IPS-NIHi7 (cell line): ENCODE measurements around the gene UPK3B.
"Not testable (repeated sequence)": the region's sequence is repeated elsewhere in the genome, so short reads cannot be mapped to it uniquely, and the experiment has no call there.

ENCODE experiments used
- DNase-seq: peaks from one replicate; pipeline ENCODE4 v3.0.0; 2012; ENCODE audit warnings: mixed read lengths; ENCODE audit errors: extremely low spot score

UPK3B gene

DNA sequence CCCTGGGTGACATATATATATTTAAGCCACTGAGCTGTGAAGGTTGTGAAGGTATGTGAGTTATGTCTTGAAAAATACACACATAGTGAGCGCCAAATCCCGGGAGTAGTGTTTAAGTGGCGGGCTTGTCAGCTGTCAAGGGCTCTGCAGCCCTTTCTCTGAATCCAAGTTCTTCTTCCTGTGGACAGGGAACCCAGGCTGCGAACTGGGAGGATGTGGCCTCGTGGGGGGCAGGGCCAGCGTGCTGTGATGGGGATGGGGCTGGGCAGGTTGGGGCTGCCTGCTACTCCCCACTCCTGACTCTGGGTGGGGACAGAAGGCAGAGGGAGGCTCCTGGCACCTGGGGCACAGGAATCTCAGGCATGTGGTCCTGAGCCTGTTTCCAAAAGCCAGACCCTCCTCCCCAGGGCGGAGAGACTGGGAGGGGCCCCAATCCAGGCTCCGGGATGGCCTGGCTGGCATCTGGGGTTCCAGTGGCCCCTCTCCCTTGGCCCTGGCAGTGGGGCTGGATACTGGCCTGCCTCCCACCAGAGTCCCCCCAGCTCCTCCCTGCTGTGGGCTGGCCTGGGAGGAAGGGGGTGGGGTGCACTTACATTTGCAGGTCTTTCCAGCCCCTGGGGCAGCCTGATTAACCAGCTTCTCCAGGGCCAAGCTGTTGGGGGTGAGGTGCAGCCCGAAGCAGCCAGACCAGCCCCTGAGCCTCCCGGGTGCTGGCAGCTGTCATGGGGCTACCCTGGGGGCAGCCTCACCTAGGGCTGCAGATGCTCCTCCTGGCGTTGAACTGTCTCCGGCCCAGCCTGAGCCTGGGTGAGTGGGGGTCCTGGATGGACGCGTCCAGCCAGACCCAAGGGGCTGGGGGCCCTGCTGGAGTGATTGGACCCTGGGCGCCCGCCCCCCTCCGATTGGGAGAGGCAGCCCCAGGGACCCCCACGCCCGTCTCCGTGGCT lies at the start of gene UPK3B:
Gene UPK3B (plus strand): TSS at position 622 of the 947 bp plus-strand sequence. CDS start 101 bp downstream, at position 723.
- DNase-seq, result peak; percentile 80

DNA sequence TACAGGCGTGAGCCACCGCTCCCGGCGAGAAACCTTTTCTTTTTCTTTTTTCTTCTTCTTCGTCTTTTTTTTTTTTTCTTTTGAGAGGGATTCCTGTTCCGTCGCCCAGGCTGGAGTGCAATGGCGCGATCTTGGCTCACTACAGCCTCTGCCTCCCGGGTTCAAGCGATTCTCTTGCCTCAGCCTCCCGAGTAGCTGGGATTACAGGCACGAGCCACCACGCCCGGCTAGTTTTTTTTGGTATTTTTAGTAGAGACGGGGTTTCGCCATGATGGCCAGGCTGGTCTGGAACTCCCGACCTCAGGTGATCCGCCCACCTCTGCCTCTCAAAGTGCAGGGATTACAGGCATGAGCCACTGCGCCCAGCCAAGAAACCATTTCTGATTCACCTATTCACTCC lies 49.6 kb upstream of the UPK3B start:
- not testable (repeated sequence) for DNase-seq

GRCh38 chr7:76461464-76462101 lies 48.8 kb upstream of the UPK3B start, which contains the start of gene DTX2:
DTX2 (plus strand) TSS chr7:76461709; CDS start chr7:76480510, 18,801 bp downstream.
- DNase-seq, result not testable (repeated sequence)

DNA sequence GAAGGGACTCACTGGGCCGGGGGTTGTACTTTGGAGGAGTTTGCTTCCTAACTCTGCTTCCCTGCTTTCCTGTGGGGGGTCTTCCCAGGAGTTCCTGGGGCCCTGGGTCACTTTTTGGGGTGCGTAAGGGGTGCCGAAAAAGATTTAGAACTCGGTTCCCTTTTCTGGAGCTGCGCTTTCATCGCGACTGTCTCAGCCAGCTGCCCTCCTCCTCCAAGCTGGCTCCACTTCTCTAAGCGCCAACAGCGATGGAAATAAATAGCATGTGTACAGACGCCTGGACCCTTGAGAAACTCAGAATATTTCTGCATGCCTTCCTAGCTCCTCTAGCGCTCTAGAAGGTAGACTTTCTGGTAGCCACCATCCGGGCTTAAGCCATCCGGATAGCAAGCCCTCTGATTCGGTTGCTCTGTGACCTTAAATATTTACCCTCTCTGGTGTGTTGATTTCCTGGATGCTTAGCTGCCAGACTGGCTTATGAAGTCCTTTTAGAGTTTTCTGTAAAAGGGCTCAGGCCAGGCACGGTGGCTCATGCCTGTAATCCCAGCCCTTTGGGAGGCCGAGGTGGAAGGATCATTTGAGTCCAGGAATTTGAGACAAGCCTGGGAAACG lies 48.0 kb upstream of the UPK3B start:
- DNase-seq, result not testable (repeated sequence)

DNA sequence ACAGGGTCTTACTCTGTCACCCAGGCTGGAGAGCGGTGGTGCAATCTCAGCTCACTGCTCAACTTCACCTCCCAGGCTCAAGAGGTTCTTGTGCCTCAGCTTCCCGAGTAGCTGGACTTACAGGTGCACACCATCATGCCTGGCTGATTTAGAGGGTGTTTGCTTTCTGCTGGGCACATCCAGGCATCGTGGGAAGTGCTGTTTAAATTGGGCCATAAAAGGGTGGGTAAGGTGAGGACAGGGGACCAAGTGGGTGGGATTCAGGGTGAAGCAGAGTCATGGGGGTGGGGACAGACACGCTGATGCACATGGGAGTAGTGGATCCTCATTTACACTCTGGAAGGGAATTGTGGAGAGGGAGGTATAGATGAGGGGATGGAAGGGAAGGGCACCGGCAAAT lies 45.4 kb upstream of the UPK3B start:
- not testable (repeated sequence) for DNase-seq

GRCh38 chr7:76465950-76466349 lies 44.4 kb upstream of the UPK3B start:
- not testable (repeated sequence) for DNase-seq

GRCh38 chr7:76467743-76468404 lies 42.5 kb upstream of the UPK3B start:
- DNase-seq, result not testable (repeated sequence)

- DNase-seq, result not testable (repeated sequence)
Measured at GRCh38 chr7:76471556-76472221, 38.7 kb upstream of the UPK3B start.

DNA sequence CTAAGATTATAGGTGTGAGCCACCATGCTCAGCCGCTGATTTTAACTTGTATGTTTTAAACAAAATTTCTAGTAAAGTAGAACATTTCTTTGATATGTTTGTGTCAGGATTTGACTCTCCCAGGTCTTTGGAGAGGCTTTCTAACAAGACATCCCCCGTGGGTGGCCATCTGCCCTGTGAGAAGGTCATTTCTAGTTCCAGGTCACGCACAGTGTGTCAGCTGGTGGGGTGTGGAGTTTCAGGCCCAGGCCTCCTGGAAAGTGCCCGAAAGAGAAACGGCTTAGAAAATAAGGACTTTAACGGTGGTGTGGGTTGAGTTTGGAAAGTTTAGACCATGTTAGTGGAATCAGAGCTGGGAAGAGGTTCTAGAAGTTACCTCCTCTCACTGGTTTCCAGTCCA lies 37.3 kb upstream of the UPK3B start:
- DNase-seq, result not testable (repeated sequence)

- DNase-seq, result not testable (repeated sequence)
Measured at GRCh38 chr7:76476280-76476679, 34.1 kb upstream of the UPK3B start.

- DNase-seq, result not testable (repeated sequence)
Measured at GRCh38 chr7:76476742-76477474, 33.4 kb upstream of the UPK3B start.

DNA sequence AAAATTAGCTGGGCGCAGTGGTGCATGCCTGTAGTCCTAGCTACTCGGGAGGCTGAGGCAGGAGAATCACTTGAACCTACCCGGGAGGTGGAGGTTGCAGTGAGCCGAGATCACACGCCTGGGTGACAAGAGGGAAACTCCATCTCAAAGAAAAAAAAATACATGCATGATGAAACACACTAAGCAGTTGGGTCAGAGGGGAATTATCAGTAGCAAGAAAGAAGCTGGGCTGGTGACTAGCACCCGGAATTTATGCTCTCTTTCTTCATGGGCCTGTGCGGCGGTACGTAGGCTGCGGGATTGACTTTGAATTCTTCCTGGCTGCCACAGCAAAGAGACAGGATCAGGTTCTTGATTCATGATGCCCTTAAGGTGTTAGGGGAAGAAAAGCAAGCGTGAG lies 30.7 kb upstream of the UPK3B start:
- DNase-seq, result not testable (repeated sequence)

DNA sequence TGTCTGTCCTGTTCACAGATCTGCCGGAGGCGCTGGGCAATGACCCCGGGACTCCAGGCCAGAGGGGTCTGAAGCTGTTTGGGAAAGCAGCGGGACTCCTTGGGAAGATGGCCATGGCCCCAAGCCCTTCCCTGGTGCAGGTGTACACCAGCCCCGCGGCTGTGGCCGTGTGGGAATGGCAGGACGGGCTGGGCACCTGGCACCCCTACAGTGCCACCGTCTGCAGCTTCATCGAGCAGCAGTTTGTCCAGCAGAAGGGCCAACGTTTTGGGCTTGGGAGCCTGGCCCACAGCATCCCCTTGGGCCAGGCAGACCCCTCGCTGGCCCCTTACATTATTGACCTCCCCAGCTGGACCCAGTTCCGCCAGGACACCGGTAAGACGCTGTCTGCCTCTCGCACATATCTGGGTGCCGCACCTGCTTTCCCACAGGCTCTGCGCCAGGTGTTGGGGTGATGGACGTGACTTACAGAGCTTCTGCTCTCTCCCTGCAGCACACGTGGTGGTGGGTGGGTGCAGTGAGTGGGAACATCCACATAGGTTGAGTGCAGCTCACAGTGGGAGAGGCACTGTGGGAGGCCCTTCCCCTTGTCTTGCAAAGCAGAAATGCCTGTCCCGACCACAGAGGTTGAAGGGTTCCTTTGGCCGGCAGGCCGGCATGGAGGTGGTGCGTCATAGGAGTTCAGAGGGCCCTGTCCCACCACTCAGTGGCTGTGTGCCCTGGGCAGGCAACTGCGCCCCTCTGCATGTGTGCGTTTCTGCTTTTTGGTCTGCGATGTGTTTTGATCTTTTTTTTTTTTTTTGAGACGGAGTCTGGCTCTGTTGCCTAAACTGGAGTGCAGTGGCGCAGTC lies 29.7 kb upstream of the UPK3B start:
- not testable (repeated sequence) for DNase-seq

DNA sequence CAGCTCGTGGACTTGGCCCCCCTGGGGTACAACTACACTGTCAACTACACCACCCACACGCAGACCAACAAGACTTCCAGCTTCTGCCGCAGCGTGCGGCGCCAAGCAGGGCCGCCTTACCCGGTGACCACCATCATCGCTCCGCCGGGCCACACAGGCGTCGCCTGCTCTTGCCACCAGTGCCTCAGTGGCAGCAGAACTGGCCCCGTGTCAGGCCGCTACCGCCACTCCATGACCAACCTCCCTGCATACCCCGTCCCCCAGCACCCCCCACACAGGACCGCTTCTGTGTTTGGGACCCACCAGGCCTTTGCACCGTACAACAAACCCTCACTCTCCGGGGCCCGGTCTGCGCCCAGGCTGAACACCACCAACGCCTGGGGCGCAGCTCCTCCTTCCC lies 27.7 kb upstream of the UPK3B start:
- not testable (repeated sequence) for DNase-seq

DNA sequence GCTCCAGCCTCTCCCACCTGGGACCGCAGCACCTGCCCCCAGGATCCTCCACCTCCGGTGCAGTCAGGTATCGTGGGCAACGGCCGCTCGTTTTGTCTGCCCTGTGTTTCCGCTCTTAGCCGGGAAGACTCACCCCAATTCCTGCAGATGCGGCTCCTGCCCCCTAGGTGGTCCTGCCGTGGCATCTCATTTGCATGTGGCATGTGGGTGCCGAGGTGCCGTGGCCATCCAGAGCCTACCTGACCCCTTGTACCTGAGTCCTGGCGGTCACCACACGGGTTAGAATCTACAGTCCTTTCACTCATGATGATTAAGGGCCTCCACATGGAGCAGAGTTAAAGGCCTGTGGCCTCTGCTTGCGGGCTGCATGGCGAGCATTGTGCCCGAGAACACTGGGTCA lies 27.3 kb upstream of the UPK3B start:
- DNase-seq, result not testable (repeated sequence)

DNA sequence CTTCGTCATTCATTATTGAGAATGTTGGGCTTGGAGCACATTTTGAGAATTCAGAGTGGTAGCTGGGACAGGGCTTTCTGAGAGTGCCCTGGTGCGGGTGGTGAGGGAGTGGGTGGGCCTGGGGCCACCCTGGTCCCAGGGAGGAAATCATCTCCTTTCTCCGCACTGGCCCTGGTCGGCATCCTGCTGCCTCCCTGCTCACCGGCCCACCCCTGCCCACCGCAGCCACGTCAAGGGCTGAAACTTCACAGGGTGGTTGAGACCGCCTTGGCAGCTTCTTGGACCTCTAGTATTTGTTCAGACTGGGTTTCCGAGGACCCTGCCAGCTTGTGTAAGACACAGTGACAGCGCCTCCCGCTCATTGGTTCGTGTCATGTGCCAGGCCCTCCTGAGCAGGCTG lies 25.9 kb upstream of the UPK3B start:
- not testable (repeated sequence) for DNase-seq

GRCh38 chr7:76485822-76486610 lies 24.3 kb upstream of the UPK3B start:
- not testable (repeated sequence) for DNase-seq

GRCh38 chr7:76486618-76487017 lies 23.7 kb upstream of the UPK3B start:
- DNase-seq, result not testable (repeated sequence)

- not testable (repeated sequence) for DNase-seq
Measured at GRCh38 chr7:76487969-76488368, 22.4 kb upstream of the UPK3B start.
